Right lobe of liver (tissue), 4 donors: Measurements from ENCODE around the gene PARP3.

Source experiments
- POLR2A ChIP-seq: fragments of 450-650 bp; IDR thresholded peaks from one replicate; pipeline ENCODE4 v1.6.1; 2017; ENCODE audit warnings: antibody characterized with exemption, mild to moderate bottlenecking
- TF ChIP-seq, protein P1 (sequence below), 4 donors: fragments of 200-600 bp in 3 of 4; fragments of 450-650 bp in 1 of 4; IDR thresholded peaks; one replicate each; pipeline versions ENCODE4 v1.5.1 to v1.8.0; 2016 to 2022; ENCODE audit warnings: antibody characterized with exemption in 4 of 4, mild to moderate bottlenecking in 2 of 4
- donor health status: DM: no; HTN: no; CAD: no.
- donor health status: DM: no; HTN: no; CAD: no.
- donor health status: DM: no; HTN: yes; CAD: no.

DNA sequence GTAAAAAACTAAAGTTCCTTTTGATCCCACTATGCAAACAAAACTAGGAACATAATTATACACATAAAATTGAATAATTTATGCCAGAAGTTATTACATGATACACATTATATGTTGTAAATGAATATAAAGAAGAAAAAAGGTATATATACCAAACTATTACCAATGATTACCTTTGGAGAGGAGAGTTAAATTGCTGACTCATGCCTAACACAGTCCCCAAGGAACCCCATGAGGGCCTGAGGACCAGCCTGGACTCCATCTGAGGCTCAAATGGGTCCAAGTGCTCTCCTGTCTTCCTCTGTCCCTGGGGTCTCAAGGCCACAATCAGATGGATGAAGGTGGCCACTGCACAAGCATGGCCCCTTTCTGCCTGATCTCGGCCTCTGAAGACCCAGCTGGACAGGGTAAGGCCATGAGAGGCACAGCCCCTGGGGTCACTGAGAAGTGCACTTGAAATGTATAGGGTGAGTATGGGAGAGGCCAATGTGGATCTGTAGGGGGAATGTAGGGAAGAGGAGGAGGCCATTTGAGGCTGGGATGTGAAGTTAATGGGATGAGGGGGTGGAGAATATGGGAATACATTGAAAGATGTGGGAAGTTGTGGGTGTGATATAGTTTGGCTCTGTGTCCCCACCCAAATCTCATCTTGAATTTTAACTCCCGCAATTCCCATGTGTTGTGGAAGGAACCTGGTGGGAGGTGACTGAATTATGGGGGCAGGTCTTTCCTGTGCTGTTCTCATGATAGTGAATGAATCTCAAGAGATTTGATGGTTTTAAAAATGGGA is 37.9 kb upstream of the PARP3 start:
- TF ChIP-seq, protein P1, sequence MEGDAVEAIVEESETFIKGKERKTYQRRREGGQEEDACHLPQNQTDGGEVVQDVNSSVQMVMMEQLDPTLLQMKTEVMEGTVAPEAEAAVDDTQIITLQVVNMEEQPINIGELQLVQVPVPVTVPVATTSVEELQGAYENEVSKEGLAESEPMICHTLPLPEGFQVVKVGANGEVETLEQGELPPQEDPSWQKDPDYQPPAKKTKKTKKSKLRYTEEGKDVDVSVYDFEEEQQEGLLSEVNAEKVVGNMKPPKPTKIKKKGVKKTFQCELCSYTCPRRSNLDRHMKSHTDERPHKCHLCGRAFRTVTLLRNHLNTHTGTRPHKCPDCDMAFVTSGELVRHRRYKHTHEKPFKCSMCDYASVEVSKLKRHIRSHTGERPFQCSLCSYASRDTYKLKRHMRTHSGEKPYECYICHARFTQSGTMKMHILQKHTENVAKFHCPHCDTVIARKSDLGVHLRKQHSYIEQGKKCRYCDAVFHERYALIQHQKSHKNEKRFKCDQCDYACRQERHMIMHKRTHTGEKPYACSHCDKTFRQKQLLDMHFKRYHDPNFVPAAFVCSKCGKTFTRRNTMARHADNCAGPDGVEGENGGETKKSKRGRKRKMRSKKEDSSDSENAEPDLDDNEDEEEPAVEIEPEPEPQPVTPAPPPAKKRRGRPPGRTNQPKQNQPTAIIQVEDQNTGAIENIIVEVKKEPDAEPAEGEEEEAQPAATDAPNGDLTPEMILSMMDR (IDR thresholded peaks at IDR 0.05): no peak
- no peak for TF ChIP-seq POLR2A
